NCI-H345 (cell line): Measurements from ENCODE around the gene SSBP3.

ENCODE experiments used
- DNase-seq: peaks from one replicate; lab custom pipeline; 2025; lab: John Stamatoyannopoulos, UW

The SSBP3 gene

DNA sequence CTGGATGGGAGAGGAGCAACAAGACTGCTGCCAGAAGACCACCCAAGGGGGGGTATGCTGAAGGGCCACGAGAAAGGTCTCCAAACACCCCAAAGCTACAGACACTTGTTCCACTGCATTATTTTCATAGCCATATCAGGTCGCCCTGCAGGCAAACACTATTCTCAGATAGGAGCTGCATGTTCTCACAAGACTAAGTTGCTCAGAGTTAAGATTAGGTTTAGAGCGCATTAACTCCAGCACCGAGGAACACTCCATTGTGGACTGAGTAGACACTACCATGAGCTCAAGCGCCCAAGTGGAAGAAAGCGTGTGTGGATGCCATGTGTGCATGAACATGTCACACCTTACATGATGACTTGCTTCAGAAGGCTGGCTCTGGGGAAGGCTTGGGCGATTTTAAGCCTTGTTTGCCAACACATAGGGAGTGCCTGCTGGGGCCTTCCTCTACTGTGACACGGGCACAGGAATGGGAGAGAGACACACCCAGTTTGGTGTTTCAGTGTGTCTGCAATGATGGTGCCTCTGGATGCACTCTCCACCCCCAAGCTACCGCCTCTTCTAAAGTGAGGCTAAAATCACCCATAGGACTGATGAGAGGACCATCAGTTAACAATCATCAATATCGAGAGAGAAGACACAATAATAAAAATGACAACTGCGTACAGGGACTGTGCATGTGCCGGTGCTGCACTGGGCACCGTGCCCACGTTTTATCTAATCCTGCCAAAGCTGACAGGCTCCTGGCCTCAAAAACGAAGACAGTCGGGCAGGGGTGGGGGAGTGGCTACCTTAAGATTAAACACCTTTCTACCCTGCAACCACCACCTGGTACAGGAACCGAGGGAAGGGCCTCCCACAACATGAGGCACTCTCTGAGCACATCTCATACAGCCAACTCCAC is 34.9 kb downstream of the SSBP3 start:
- no peak for DNase-seq

GRCh38 chr1:54370287-54370989 is 35.8 kb downstream of the SSBP3 start:
- DNase-seq = no peak

- no peak for DNase-seq
These were observed 38.6 kb downstream of the SSBP3 start for GRCh38 chr1:54367613-54368012.

DNA sequence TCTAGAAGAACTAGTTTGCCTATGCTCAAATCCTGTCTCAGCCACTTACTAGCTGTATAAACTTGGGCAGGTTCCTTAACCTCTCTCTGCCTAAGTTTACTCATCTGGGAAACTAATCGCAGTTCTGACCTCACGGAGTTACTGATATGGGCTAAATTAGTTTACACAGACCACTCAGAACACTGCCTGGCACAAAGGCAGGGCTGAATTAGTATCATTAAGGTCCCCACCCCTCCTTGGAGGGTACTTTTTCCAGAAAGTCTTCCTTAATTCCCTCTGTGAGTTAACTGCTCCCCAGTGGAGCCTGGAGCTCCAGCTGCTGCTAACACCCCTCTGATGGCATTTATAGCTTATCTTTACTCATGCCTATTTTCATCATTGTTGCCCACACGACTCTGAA is 40.3 kb downstream of the SSBP3 start:
- no peak for DNase-seq

DNA sequence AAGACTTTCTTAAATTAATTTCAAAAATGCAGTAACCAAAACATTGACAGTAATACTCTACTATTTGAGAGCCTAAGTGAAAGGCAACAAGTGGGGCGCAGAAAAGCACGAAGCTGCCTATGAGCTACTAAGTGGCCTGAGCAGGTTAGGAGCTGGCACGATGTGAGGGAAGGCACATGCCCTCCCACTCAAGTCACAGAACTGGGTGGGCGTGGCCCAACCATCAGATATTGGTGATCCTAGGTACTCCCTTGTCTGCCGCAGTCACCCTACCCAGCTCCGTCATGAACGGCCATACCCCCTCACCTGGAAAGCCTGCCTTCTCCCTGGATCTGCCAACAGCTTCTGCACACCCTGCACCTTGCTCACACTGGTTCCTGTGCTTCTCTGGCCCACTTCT is 40.8 kb downstream of the SSBP3 start:
- no peak for DNase-seq

DNA sequence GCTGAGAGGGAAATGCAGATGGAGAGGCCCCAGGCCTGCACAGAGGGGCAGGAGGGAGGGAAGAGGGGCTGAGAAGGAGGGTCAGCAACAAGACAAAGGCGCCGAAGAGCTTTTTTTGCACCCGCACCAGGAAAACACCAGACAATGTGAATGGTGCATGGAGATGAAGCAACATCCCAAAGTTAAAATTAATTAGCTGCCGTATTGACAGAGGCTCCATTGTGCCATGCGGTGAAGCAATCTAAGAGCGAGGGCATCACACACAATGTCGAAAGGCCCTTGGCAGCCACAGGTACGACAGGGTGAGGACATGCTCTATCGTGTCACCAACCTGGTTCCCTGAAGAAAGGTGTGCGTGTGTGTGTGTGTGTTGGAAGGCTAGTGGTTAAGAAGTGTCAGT is 41.2 kb downstream of the SSBP3 start:
- no peak for DNase-seq

GRCh38 chr1:54364582-54364981 is 41.6 kb downstream of the SSBP3 start:
- DNase-seq = no peak

DNA sequence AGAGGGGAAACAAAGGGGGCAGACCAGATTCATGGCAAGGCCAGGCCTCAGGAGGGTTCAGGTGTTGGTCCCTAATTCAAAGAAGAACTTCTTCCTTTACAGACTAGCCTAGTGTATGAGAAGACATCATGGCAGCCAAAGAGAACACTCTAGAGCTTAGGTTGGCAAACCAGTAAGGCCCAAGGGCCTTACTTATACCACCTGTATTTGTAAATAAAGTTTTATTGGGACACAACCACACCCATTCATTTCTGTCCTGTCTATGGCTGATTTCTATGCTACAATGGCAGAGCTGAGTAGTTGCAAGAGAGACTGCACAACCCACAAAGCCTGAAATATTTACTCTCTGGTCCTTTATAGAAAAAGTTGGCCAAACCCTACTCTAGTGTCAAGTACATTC is 42.3 kb downstream of the SSBP3 start:
- no peak for DNase-seq

DNA sequence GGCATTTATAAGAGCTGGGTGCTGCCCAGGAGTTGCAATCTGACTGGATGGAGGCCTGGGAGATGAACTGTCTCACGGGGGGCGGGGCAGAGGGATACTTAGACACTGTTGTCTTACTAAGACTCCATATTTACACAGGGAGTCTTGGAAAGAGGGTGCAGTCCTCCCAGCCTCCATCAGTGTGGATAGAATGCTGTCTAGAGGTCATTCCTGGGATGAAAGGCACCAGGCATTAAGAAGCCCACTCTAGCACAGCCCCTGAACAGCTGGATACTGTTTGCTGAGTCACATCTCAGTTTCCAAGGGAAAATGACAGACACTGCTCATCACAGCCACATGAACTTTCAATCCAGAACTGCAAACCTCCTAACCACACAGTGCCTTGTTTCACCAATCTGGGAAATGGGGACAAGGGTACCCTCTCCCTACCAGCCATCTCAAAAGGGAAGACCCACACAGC is 43.3 kb downstream of the SSBP3 start:
- DNase-seq = no peak

GRCh38 chr1:54361342-54361741 is 44.9 kb downstream of the SSBP3 start:
- no peak for DNase-seq

DNA sequence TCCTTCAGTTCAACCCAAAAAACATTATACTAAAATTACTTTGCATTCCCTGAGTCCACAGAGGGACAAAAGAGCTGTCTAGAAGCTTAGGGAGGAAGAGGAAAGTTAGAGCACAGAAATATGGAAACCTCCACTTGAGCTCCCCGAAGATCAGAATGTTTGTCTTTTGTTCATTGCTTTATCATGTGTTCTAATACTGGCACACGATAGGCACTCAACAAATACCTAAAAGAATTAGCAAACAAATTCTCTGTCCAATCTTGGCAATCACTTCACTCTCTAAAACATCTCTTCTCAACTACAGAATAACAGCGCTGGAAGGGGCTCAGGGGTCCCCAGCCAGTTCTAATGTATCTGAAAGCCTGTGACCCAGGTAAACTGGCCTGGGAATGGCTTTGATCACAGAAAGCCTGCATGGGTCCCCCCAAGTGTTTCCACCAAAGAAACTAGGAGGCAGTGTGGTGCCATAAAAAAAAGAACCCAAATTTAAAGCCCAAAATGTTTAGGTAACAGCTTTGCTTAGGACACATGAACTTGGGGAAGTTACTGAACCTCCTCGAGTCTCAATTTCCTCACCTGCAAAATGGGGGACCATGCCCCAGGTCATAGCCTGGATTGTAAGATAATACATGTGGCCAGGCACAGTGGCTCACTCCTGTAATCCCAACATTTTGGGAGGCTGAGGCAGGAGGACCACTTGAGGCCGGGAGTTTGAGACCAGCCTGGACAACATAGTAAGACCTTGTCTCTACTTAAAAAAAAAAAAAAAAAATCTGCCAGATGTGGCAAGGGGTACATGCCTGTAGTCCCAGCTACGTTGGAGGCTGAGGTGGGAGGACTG is 45.8 kb downstream of the SSBP3 start:
- no peak for DNase-seq

DNA sequence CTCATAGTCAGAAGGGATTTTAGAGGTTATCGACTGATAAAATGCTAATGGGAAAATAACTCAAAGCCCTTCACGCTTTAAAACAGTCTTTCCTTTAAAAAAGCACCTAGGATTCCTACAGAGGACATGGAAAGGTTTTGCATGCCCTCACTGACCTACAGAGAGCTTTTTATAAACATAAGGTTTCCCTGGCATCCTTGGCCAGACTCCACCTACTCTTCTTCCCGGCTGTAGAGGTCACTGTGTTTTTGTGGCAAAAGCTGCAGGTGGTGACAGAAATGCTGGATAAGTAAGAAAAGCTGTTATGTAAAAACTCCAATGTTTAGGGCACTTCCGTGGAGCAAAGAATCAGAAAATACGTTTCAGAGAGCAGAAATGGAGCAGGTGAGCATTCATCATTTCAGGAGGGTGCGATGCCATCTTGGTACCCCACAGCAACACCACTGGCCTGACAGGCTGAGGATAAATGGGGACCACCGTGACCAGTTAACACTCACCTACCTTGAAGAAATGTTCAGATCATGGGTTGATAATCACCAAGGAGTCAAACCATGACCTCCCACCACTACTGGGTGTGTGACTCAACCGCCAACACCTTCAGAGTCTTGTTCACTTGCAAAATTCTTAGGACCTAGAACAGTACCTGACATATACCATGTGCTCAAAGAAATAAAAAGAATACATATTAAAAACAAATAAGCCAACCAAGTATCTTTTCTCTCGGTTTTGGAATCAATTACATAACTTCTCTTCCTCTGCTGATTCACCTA is 46.6 kb downstream of the SSBP3 start:
- DNase-seq = no peak

DNA sequence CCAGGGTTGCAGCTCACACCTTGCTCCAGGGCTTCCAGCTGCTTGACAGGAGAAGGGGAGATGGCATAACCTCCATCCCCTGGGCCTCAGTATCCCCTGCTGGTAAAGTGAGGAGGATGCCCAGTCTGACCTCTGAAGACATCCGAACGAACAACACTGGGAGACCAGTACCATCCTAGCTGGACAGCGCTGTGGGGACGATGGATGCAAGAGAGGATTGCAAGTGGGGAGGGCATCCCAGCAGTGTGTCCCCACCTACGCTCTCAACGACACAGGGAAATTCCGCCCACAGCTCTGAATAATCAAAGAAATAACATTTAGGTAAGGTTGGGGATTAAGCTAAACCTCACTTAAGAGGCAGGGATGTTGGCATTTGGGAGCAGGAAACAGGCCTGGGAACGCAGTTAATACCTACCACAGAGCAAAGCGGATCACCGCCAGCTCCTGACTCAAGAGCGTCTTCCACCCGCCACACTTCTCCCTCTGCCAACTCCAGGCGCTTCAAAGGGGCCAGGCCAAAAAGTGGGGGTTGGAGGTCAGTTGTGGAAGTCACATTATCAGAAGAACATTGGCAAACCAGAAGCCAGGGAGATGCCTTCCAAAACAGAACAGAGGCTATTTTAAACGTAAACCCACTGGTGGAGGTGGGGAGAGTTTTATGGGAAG is 47.6 kb downstream of the SSBP3 start:
- DNase-seq = no peak

GRCh38 chr1:54357967-54358366 is 48.2 kb downstream of the SSBP3 start:
- no peak for DNase-seq

GRCh38 chr1:54356680-54357147 is 49.5 kb downstream of the SSBP3 start:
- DNase-seq = no peak

GRCh38 chr1:54355931-54356679 is 50.1 kb downstream of the SSBP3 start:
- DNase-seq = no peak

DNA sequence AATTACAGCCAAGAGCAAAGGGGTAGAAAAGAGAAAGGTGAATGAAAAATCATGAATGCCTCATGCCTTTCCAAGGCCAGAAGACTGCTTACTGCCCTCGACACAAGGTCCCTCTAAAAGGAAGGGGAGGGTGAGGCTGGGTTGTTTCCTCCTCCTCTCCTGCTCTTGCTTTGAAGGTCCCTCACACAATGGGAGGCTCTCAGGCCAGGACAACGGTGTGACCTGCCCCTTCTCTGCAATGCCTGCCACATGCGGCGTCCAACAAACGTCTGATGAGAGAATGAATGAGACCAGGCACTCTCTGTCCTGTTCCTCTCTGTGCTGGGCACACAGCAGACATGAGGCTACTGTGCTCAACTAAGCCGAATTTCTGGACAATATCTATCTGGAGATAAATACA is 51.3 kb downstream of the SSBP3 start:
- DNase-seq = no peak

GRCh38 chr1:54353959-54354358 is 52.2 kb downstream of the SSBP3 start:
- no peak for DNase-seq

GRCh38 chr1:54352755-54353154 is 53.4 kb downstream of the SSBP3 start:
- no peak for DNase-seq

DNA sequence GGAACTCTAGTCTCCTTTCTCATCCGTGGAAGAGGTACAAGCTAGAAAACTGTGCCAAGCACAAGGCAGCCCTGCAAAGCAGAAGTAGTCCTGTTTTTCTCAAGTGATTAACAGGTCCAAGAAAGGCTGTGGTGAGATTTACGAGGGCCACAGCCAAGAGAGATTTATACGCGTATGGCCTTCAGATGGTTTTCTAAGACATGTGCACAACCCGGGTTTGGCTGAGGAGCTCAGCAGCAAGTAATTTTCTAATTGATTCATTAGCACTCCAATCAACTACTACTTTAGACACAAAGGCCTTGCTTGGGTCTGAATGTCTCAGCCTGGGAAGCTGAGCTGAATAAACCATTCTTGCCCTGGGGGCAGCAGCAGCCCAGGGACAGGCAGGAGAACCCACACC is 55.8 kb downstream of the SSBP3 start:
- no peak for DNase-seq
